HG02759 (cell line): Measurements from ENCODE around the gene CCNY.
"Not testable (repeated sequence)": the region's sequence is repeated elsewhere in the genome, so short reads cannot be mapped to it uniquely, and the experiment has no call there.

Source experiments
- ATAC-seq: cut with Tn5 transposase; IDR thresholded peaks from one replicate; pipeline ENCODE4 v1.9.1; 2021; ENCODE audit warnings: mild to moderate bottlenecking, moderate library complexity; ENCODE audit not compliant: unreplicated experiment

CCNY gene

GRCh38 chr10:35506741-35507140 is 170.4 kb downstream of the CCNY start:
- no peak for ATAC-seq

- no peak for ATAC-seq
These were observed 171.3 kb downstream of the CCNY start for GRCh38 chr10:35507519-35508109.

GRCh38 chr10:35508647-35509046 is 172.3 kb downstream of the CCNY start:
- ATAC-seq = no peak

- no peak for ATAC-seq
These were observed 174.6 kb downstream of the CCNY start for GRCh38 chr10:35510891-35511290.

- no peak for ATAC-seq
These were observed 175.3 kb downstream of the CCNY start for GRCh38 chr10:35511647-35512046.

- ATAC-seq = no peak
These were observed 179.9 kb downstream of the CCNY start for GRCh38 chr10:35516102-35516670.

GRCh38 chr10:35517431-35518181 is 181.3 kb downstream of the CCNY start:
- no peak for ATAC-seq

- not testable (repeated sequence) for ATAC-seq
These were observed 181.9 kb downstream of the CCNY start for GRCh38 chr10:35518187-35518586.

GRCh38 chr10:35520996-35521395 is 184.7 kb downstream of the CCNY start:
- ATAC-seq = no peak

GRCh38 chr10:35523670-35524225 is 187.4 kb downstream of the CCNY start:
- ATAC-seq = no peak

- no peak for ATAC-seq
These were observed 190.4 kb downstream of the CCNY start for GRCh38 chr10:35526746-35527145.

GRCh38 chr10:35532141-35532540 is 195.8 kb downstream of the CCNY start:
- no peak for ATAC-seq

- ATAC-seq = no peak
These were observed 197.3 kb downstream of the CCNY start for GRCh38 chr10:35533565-35533964.

GRCh38 chr10:35535136-35535535 is 198.8 kb downstream of the CCNY start:
- ATAC-seq = no peak

GRCh38 chr10:35536789-35537188 is 200.5 kb downstream of the CCNY start:
- ATAC-seq = no peak

GRCh38 chr10:35537925-35538324 is 201.6 kb downstream of the CCNY start:
- not testable (repeated sequence) for ATAC-seq

- no peak for ATAC-seq
These were observed 204.2 kb downstream of the CCNY start for GRCh38 chr10:35540296-35541164.

- no peak for ATAC-seq
These were observed 205.4 kb downstream of the CCNY start for GRCh38 chr10:35541720-35542119.

GRCh38 chr10:35542303-35542702 is 206.0 kb downstream of the CCNY start:
- ATAC-seq = no peak

- ATAC-seq = no peak
These were observed 208.9 kb downstream of the CCNY start for GRCh38 chr10:35545079-35545657.
